Stomach smooth muscle (tissue), 2 donors: ENCODE data around the gene DLGAP4.

Experiments
- H3K27ac ChIP-seq: one replicate; pipeline ENCODE4 v1.7.0; 2013; ENCODE audit warnings: mild to moderate bottlenecking, low read length, inconsistent platforms
- H3K27me3 ChIP-seq, 2 donors: one replicate each; pipeline ENCODE4 v1.7.0; 2013; ENCODE audit warnings: low read length in 2 of 2; ENCODE audit not compliant: insufficient read depth in 2 of 2, control insufficient read depth in 1 of 2
- H3K36me3 ChIP-seq, 2 donors: one replicate each; pipeline ENCODE4 v1.7.0; 2013; ENCODE audit warnings: low read length in 2 of 2; ENCODE audit not compliant: control insufficient read depth in 2 of 2, insufficient read depth in 2 of 2
- H3K4me1 ChIP-seq: one replicate; pipeline ENCODE4 v1.7.0; 2013; ENCODE audit warnings: low read length; ENCODE audit not compliant: control insufficient read depth, insufficient read depth
- H3K4me3 ChIP-seq, 2 donors: one replicate each; pipeline ENCODE4 v1.7.0; 2013; ENCODE audit warnings: low read length in 2 of 2
- H3K9ac ChIP-seq, 2 donors: one replicate each; pipeline ENCODE4 v1.7.0; 2013; ENCODE audit warnings: low read length in 2 of 2, mild to moderate bottlenecking in 1 of 2
- H3K9me3 ChIP-seq, 2 donors: one replicate each; pipeline ENCODE4 v1.7.0; 2013; ENCODE audit warnings: low read length in 2 of 2; ENCODE audit not compliant: control insufficient read depth in 2 of 2
- donor health status: healthy.
- donor health status: Pancreatic carcinoma.

DLGAP4 gene

GRCh38 chr20:36309643-36310042, 3.5 kb downstream of the DLGAP4 start:
- Histone ChIP-seq H3K4me3 (no peak overlapping the region), H3K27me3 (peaks cover 51 to 63% of the 10 kb centered on the region in 2 donors), H3K9ac (no peak overlapping the region)

GRCh38 chr20:36310215-36310981, 4.3 kb downstream of the DLGAP4 start:
- Histone ChIP-seq H3K4me1 (peaks cover 12% of the 10 kb centered on the region), H3K27ac (no peak overlapping the region), H3K36me3 (no peaks in the 10 kb centered on the region), H3K9ac (no peak overlapping the region), H3K4me3 (no peak overlapping the region), H3K27me3 (peaks cover 43 to 56% of the 10 kb centered on the region in 2 donors), H3K9me3 (no peaks in the 10 kb centered on the region)

More at GRCh38 chr20:36309643-36310042, 3.5 kb downstream of the DLGAP4 start:
- Histone ChIP-seq H3K9me3 (no peaks in the 10 kb centered on the region), H3K36me3 (no peaks in the 10 kb centered on the region), H3K27ac (no peak overlapping the region), H3K4me1 (peaks cover 12% of the 10 kb centered on the region)

- Histone ChIP-seq H3K27me3 (peaks cover 37 to 53% of the 10 kb centered on the region in 2 donors), H3K27ac (no peak overlapping the region), H3K36me3 (no peaks in the 10 kb centered on the region), H3K9ac (no peak overlapping the region), H3K9me3 (no peaks in the 10 kb centered on the region), H3K4me3 (no peak overlapping the region), H3K4me1 (peaks cover 8% of the 10 kb centered on the region)
Observed at GRCh38 chr20:36311141-36311853, 5.2 kb downstream of the DLGAP4 start.

GRCh38 chr20:36311854-36312723, 6.0 kb downstream of the DLGAP4 start:
- Histone ChIP-seq H3K4me1 (peaks cover under 1% of the 10 kb centered on the region), H3K9ac (no peak overlapping the region), H3K9me3 (no peaks in the 10 kb centered on the region), H3K27ac (no peak overlapping the region), H3K4me3 (no peak overlapping the region), H3K36me3 (no peaks in the 10 kb centered on the region), H3K27me3 (peaks cover 30 to 47% of the 10 kb centered on the region in 2 donors)

- Histone ChIP-seq H3K9me3 (no peaks in the 10 kb centered on the region), H3K9ac (no peak overlapping the region), H3K27me3 (peaks cover 22 to 39% of the 10 kb centered on the region in 2 donors), H3K27ac (no peak overlapping the region), H3K4me1 (no peaks in the 10 kb centered on the region), H3K4me3 (no peak overlapping the region), H3K36me3 (no peaks in the 10 kb centered on the region)
Observed at GRCh38 chr20:36312724-36313441, 6.7 kb downstream of the DLGAP4 start.

- Histone ChIP-seq H3K27ac (no peak overlapping the region), H3K4me1 (no peaks in the 10 kb centered on the region), H3K4me3 (no peak overlapping the region), H3K9me3 (no peaks in the 10 kb centered on the region), H3K36me3 (no peaks in the 10 kb centered on the region), H3K9ac (no peak overlapping the region), H3K27me3 (peaks cover 17 to 35% of the 10 kb centered on the region in 2 donors)
Observed at GRCh38 chr20:36313476-36313875, 7.3 kb downstream of the DLGAP4 start.

- H3K27me3 ChIP-seq: peaks cover 13 to 34% of the 10 kb centered on the region in 2 donors
- no peaks in the 10 kb centered on the region for H3K36me3 ChIP-seq
- H3K4me1 ChIP-seq: no peaks in the 10 kb centered on the region
- H3K27ac ChIP-seq: no peak overlapping the region
- H3K9ac ChIP-seq: no peak overlapping the region
- H3K9me3 ChIP-seq: no peaks in the 10 kb centered on the region
- no peak overlapping the region for H3K4me3 ChIP-seq
Observed at GRCh38 chr20:36313926-36314325, 7.8 kb downstream of the DLGAP4 start.

- Histone ChIP-seq H3K36me3 (no peaks in the 10 kb centered on the region), H3K4me1 (no peaks in the 10 kb centered on the region), H3K9ac (no peak overlapping the region), H3K4me3 (no peak overlapping the region), H3K27me3 (peaks cover 16 to 28% of the 10 kb centered on the region in 2 donors), H3K27ac (no peak overlapping the region), H3K9me3 (no peaks in the 10 kb centered on the region)
Observed at GRCh38 chr20:36314734-36315544, 8.8 kb downstream of the DLGAP4 start.

GRCh38 chr20:36315545-36316351, 9.6 kb downstream of the DLGAP4 start:
- Histone ChIP-seq H3K27me3 (peaks cover 16 to 28% of the 10 kb centered on the region in 2 donors), H3K36me3 (no peaks in the 10 kb centered on the region), H3K4me1 (no peaks in the 10 kb centered on the region), H3K4me3 (no peak overlapping the region), H3K9ac (no peak overlapping the region), H3K9me3 (no peaks in the 10 kb centered on the region), H3K27ac (no peak overlapping the region)
